Small intestine (tissue), 7 donors: ENCODE data around the gene CNPY4. TPM values are rescaled to one million over a fixed set of nuclear protein-coding genes. Genes with fewer than 3 reads are reported as not detected.

Source experiments
- DNase-seq, 2 donors: peaks; one replicate each; pipeline versions ENCODE4 v3.0.0 to v3.0.0-alpha.2; 2013
- FAIRE-seq: peaks from 2 replicates; lab custom pipeline; 2012; peaks lifted over from hg19 to GRCh38; lab: Jason Lieb, UNC
- H3K27ac ChIP-seq, 3 donors: one replicate each; pipeline ENCODE4 v1.5.1; 2013; ENCODE audit warnings: low read length in 2 of 3, mild to moderate bottlenecking in 2 of 3, control low read depth in 1 of 3, inconsistent platforms in 1 of 3, low read depth in 1 of 3, moderate library complexity in 1 of 3
- H3K27me3 ChIP-seq, 3 donors: one replicate each; pipeline ENCODE4 v1.6.1; 2013; ENCODE audit warnings: low read length in 3 of 3, inconsistent platforms in 1 of 3; ENCODE audit not compliant: control insufficient read depth in 3 of 3, insufficient read depth in 3 of 3
- H3K36me3 ChIP-seq, 3 donors: one replicate each; pipeline ENCODE4 v1.6.1; 2013; ENCODE audit warnings: low read length in 3 of 3, inconsistent platforms in 1 of 3, low read depth in 1 of 3, mild to moderate bottlenecking in 1 of 3, moderate library complexity in 1 of 3; ENCODE audit not compliant: control insufficient read depth in 3 of 3, insufficient read depth in 2 of 3
- H3K4me1 ChIP-seq, 3 donors: one replicate each; pipeline ENCODE4 v1.6.1; 2013; ENCODE audit warnings: low read length in 2 of 3, inconsistent platforms in 1 of 3, low read depth in 1 of 3, mild to moderate bottlenecking in 1 of 3, moderate library complexity in 1 of 3; ENCODE audit not compliant: control insufficient read depth in 3 of 3, insufficient read depth in 2 of 3
- H3K4me3 ChIP-seq, 3 donors: one replicate each; pipeline ENCODE4 v1.5.1; 2013; ENCODE audit warnings: low read length in 3 of 3, control low read depth in 1 of 3, inconsistent platforms in 1 of 3, low read depth in 1 of 3, mild to moderate bottlenecking in 1 of 3, moderate library complexity in 1 of 3
- H3K9me3 ChIP-seq, 2 donors: one replicate each; pipeline ENCODE4 v1.6.1; 2013; ENCODE audit warnings: low read depth in 1 of 2, low read length in 1 of 2; ENCODE audit not compliant: control insufficient read depth in 2 of 2, insufficient read depth in 1 of 2
- WGBS, 3 donors: extraction: QIAGEN DNeasy Blood & Tissue Kit; methylation state at CpG; one replicate each; pipeline ENCODE4 v1.1.7; 2013; 5-methylcytosine and 5-hydroxymethylcytosine counted together
- polyA plus RNA-seq, 4 donors: library from polyadenylated mRNA; stranded (reverse) in 3 of 4; unstranded in 1 of 4; fragments of 200-250 nt in 3 of 4; fragments of 120-200 nt in 1 of 4; gene quantifications; one replicate each; pipeline versions ENCODE4 v1.2.1 to v1.2.3, GENCODE V29; 2013
- donor health status: healthy with polysubstance abuse.
- donor health status: control.
- donor health status: control.
- donor health status: Bipolar disorder and iron deficiency.
- donor health status: healthy.

CNPY4 gene
- polyA plus RNA-seq, 4 donors = 2.5 to 14.0 (median 7.5) TPM

DNA sequence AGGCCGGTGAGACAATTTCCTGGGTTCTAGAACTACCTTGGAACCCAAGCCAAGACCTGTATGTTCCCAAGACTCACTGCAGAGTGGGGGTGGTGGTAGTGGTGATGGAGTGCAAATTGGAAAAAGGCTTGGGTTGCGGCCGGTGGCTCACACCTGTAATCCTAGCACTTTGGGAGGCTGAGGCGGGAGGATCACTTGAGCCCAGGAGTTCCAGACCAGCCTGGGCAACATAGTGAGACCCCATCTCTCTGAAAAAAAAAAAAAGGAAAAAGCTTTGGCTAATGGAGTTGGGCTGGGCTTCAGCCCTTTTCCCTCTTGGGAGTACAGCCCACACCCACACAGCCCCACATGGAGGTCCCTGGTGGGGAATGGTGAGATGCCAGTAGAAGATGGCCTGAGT lies 13.9 kb upstream of the CNPY4 start:
- Histone ChIP-seq H3K9me3 (no peaks in the 10 kb centered on the region), H3K36me3 (peaks cover 3 to 75% (median 5%) of the 10 kb centered on the region in 3 donors), H3K27me3 (no peaks in the 10 kb centered on the region), H3K4me1 (peaks cover 0 to 3% (median 3%) of the 10 kb centered on the region in 3 donors), H3K27ac (no peak overlapping the region), H3K4me3 (no peak overlapping the region)
- no peak for FAIRE-seq
- no peak for DNase-seq
- WGBS, 3 donors = 96 to 100% (median 98%) methylated on average over 4 of the region's 4 CpGs

DNA sequence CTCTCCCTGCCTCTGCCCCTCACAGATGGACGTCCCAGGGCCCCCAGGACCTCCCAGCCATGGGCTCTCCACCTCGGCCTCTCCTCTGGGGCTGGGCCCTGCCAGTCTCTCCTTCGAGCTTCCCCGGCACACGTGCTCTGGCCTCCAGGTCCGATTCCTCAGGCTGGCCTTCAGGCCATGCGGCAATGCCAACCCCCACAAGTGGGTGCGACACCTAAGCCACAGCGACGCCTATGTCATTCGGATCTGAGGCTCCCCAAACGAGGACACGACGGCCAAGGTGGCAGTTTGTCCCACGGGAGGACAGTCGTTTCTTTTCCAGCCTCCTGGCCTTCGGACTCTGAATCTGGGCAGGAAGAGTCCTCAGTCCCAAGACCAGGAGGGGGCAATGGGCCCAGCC lies 12.8 kb upstream of the CNPY4 start:
- Histone ChIP-seq H3K36me3 (peaks cover 4 to 85% (median 5%) of the 10 kb centered on the region in 3 donors), H3K4me1 (peaks cover 0 to 3% (median 3%) of the 10 kb centered on the region in 3 donors), H3K9me3 (no peaks in the 10 kb centered on the region), H3K4me3 (no peak overlapping the region), H3K27ac (no peak overlapping the region), H3K27me3 (no peaks in the 10 kb centered on the region)
- DNase-seq = no peak
- 78 to 80% (median 80%) methylated on average over 17 of the region's 17 CpGs for WGBS, 3 donors
- FAIRE-seq = no peak

DNA sequence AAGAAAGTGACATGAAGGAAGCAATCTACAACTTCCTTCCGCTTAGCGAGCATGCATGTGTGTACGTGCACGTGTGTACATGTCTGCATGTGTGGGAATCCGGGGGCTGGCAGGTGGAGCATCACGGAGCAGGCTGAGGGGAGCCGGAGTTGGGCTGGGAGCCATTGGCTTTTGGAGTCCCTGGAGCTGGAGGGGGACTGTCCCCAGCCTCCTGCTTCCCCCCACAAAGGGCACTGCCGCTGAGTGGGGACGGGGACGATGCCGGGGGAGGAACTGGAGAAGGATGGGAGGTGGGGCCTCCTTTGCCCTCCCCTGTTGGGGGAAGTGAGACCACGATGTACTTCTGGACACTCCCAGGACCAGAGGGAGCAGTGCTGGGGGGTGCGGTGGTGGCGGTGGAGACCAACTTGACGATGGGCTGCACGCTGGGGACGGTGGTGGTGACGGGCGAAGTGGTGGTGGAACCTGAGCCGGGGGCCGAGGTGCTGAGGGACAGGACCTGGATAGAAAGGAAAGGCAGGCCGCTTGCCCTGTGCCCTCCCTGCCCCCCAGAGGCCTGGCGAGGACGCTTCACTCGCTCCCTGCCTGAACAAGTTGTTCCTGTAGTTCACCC lies 12.2 kb upstream of the CNPY4 start:
- Histone ChIP-seq H3K9me3 (no peaks in the 10 kb centered on the region), H3K4me3 (no peak overlapping the region), H3K36me3 (peaks cover 6 to 91% (median 10%) of the 10 kb centered on the region in 3 donors), H3K27ac (no peak overlapping the region), H3K4me1 (peaks cover 0 to 3% (median 3%) of the 10 kb centered on the region in 3 donors), H3K27me3 (no peaks in the 10 kb centered on the region)
- WGBS, 3 donors = 83 to 89% (median 86%) methylated on average over 19 to 25 of the region's 25 CpGs
- DNase-seq (no peak), FAIRE-seq (no peak)

DNA sequence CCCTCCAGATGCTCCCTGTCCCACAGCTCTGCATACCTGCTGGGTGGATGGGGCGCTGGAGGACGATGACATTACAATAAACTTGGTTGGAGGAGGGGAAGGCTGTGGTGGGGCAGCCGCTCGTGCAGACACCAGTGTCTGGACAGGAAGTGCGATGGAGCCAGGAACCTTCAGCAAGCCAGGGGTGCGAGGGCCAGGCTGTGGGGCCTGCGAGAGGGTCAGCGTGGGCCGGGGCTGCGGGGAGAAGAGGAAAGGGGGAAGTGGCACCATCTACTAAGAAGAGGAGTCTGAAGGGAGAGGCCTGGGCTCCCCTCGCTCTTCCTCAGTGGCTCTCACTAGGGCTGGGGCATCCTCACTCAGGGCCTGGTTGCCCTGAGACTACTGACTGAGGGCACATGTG lies 11.5 kb upstream of the CNPY4 start:
- no peaks in the 10 kb centered on the region for H3K27me3 ChIP-seq
- no peak overlapping the region for H3K27ac ChIP-seq
- no peak overlapping the region for H3K4me3 ChIP-seq
- no peaks in the 10 kb centered on the region for H3K4me1 ChIP-seq
- no peaks in the 10 kb centered on the region for H3K9me3 ChIP-seq
- 80 to 90% (median 86%) methylated on average over 11 of the region's 11 CpGs for WGBS, 3 donors
- FAIRE-seq (no peak), DNase-seq (no peak)
- H3K36me3 ChIP-seq = peaks cover 6 to 93% (median 10%) of the 10 kb centered on the region in 3 donors

DNA sequence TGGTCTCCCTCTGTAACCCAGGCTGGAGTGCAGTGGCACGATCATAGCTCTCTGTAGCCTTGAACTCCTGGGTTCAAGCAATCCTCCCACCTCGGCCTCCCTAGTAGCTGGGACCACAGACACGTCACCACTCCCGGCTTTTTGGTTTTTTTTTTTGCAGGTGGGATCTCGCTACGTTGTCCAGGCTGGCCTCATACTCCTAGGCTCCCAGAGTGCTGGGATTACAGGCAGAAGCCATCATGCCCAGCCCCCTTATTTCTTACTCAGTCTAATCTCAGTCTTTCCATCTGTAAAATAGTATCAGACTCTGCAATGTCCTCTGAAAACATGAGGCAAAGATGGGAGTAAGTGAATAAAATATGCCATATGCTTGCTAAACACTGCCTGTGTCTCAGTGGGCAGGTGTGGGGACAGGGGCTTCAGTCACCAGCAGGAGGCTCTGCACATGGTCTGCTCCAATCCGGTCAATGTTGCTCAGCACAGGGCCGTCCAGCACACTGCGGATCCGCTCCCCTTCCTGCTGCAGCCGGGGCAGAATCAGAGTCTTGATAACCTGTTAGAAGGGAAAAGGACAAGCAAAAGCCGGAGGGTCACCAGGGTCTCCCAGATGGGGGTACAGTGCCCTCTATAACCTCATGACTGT lies 9.8 kb upstream of the CNPY4 start:
- DNase-seq = no peak
- FAIRE-seq = no peak
- Histone ChIP-seq H3K4me1 (no peaks in the 10 kb centered on the region), H3K4me3 (no peak overlapping the region), H3K27me3 (no peaks in the 10 kb centered on the region), H3K36me3 (peaks cover 6 to 94% (median 10%) of the 10 kb centered on the region in 3 donors), H3K9me3 (no peaks in the 10 kb centered on the region), H3K27ac (no peak overlapping the region)
- whole genome bisulfite sequencing, 3 donors = 83 to 93% (median 91%) methylated on average over 11 to 12 of the region's 12 CpGs

DNA sequence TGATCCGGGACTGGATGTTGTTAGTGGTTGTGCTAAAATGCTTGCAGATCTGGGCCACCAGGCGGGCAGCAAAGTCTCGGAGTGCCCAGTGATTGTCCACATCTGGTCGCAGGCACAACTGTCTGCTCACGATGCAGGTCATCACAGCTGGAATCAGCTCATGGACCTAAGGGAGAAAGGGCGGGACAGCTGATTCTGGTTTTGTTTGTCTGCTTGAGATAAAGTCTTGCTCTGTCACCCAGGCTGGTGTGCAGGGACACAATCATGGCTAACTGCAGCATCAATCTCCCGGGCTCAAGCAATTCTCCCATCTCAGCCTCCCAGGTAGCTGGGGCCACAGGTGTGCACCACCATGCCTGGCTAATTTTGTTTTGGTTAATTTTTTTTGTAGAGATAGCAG lies 8.3 kb upstream of the CNPY4 start:
- no peak for DNase-seq
- WGBS, 3 donors = 88 to 94% (median 89%) methylated on average over 7 of the region's 7 CpGs
- no peak for FAIRE-seq
- Histone ChIP-seq H3K27ac (no peak overlapping the region), H3K9me3 (no peaks in the 10 kb centered on the region), H3K4me3 (no peak overlapping the region), H3K36me3 (peaks cover 6 to 86% (median 10%) of the 10 kb centered on the region in 3 donors), H3K27me3 (no peaks in the 10 kb centered on the region), H3K4me1 (no peaks in the 10 kb centered on the region)

DNA sequence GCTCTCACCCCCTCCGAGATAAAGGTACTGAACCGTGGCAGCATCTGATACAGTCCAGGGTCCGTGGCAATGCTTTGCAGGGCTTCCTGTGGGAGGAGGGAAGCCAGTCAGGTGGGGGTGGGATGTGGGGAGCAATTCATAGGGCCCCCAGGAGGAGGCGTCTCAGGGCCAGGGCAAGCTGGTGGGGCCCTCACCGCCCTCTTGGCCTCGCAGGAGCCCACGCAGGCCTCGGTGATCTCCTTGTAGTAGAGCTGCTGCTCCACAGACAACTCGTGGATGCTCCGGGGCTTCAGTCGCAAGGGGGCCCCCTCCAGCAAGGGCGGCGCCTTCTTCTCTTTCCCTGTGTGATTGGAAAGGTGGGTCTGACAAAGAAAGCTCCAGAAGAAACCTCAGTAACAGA lies 7.5 kb upstream of the CNPY4 start:
- 85 to 86% (median 85%) methylated on average over 9 to 13 of the region's 13 CpGs for WGBS, 3 donors
- no peaks in the 10 kb centered on the region for H3K9me3 ChIP-seq
- no peak for DNase-seq
- no peaks in the 10 kb centered on the region for H3K27me3 ChIP-seq
- no peaks in the 10 kb centered on the region for H3K4me1 ChIP-seq
- FAIRE-seq = no peak
- H3K27ac ChIP-seq = no peak overlapping the region
- peaks cover 4 to 79% (median 10%) of the 10 kb centered on the region in 3 donors for H3K36me3 ChIP-seq
- H3K4me3 ChIP-seq = no peak overlapping the region

DNA sequence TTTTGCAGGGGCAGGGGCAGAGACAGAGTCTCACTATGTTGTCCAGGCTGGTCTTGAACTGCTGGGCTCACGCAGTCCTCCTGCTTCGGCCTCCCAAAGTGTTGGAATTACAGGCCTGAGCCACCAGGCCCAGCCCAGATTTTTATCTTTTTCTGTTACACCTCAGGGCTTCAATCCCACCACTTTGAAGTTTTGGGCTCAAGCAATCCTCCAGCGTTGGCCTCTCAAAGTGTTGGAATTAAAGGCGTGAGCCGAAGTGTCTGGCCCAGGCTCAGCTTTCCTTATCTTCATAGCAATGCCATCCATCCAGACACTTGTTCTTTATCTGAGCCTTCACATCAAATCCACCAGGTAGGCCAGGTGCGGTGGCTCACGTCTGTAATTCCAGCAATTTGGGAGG lies 4.4 kb upstream of the CNPY4 start:
- DNase-seq (no peak), FAIRE-seq (no peak)
- Histone ChIP-seq H3K9me3 (no peaks in the 10 kb centered on the region), H3K36me3 (peaks cover 4 to 50% (median 5%) of the 10 kb centered on the region in 3 donors), H3K4me3 (no peak overlapping the region), H3K27me3 (no peaks in the 10 kb centered on the region), H3K4me1 (peaks cover under 1 to 9% (median 2%) of the 10 kb centered on the region in 3 donors), H3K27ac (no peak overlapping the region)
- WGBS, 3 donors = 85 to 90% (median 88%) methylated on average over 7 of the region's 7 CpGs
